ENCODE measurements around the gene NSUN3.

Gene NSUN3

DNA sequence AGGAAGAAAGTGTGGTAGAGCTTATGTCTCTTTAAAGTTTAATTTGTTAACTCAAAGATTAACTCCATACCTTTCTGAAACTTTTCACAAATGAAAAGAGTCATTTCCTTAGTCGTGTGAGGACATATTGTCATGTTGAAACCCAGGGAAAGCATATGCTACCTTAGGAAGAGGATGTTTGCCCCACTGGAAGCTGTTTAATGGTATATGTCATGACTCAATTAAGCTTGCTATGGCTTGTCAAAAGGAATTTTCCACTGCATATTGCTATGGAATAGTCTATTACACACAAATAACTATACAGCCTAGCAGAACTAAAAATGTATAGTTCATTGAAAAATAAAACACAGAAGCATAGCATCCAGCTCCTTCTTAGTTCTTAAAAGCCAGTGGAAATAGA, 69.9 kb downstream of the NSUN3 start:
- Histone ChIP-seq H3K36me3 (peaks cover 2% of the 10 kb centered on the region), H3K27me3 (no peaks in the 10 kb centered on the region), H3K4me1 (ENCODE audit: control insufficient read depth in 1 of 2, insufficient read depth in 1 of 2, low read depth in 1 of 2, low read length in 1 of 2) (no peaks in the 10 kb centered on the region), H3K9me3 (no peaks in the 10 kb centered on the region), H3K4me3 (ENCODE audit: low read depth in 1 of 2, low read length in 1 of 2) (no peak overlapping the region), H3K27ac (no peak overlapping the region)
- TF ChIP-seq, protein P1, sequence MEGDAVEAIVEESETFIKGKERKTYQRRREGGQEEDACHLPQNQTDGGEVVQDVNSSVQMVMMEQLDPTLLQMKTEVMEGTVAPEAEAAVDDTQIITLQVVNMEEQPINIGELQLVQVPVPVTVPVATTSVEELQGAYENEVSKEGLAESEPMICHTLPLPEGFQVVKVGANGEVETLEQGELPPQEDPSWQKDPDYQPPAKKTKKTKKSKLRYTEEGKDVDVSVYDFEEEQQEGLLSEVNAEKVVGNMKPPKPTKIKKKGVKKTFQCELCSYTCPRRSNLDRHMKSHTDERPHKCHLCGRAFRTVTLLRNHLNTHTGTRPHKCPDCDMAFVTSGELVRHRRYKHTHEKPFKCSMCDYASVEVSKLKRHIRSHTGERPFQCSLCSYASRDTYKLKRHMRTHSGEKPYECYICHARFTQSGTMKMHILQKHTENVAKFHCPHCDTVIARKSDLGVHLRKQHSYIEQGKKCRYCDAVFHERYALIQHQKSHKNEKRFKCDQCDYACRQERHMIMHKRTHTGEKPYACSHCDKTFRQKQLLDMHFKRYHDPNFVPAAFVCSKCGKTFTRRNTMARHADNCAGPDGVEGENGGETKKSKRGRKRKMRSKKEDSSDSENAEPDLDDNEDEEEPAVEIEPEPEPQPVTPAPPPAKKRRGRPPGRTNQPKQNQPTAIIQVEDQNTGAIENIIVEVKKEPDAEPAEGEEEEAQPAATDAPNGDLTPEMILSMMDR (IDR thresholded peaks at IDR 0.05): no peak

DNA sequence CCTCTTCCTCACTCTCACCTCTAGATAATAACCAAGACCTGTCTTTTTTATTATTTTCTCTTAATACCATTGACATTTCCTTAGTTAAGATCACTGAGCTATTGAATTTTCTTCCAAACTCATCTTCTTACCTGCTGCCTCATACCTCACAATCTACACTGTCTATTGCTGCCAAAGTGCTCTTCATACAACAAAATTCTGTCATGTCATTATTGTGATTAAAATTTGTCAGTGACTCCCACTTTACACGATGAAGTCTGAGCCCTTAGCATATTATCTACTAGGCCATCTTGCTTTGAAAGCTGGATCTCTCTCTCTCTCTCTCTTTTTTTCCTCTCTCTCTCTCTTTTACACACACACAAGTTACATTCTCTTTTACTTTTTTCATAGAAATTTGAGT, 73.3 kb downstream of the NSUN3 start:
- Histone ChIP-seq H3K4me3 (ENCODE audit: low read depth in 1 of 2, low read length in 1 of 2) (no peak overlapping the region), H3K27me3 (no peaks in the 10 kb centered on the region)
- TF ChIP-seq, protein P1 (IDR thresholded peaks at IDR 0.05): no peak

DNA sequence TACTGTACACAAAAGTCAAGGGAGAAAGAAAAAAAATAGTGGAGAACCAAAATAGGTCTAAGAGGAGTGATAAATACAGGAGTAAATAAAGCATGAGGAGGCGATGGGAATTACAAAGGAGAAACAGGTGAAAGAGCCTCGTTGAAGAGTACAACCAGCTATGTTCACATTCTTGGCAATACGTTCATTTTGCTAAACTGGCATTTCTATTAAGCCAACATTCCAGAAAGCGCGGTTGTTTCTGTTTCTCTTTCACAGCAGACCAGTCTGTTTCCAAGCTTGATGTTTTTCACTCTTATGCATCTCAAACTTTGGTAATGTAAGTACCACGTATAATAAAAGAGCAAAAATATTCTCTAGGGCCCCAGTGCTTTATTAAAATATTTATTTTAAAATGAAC, 74.5 kb downstream of the NSUN3 start:
- no peaks in the 10 kb centered on the region for H3K36me3 ChIP-seq
- no peak overlapping the region for H3K27ac ChIP-seq
- no peaks in the 10 kb centered on the region for H3K9me3 ChIP-seq
- no peaks in the 10 kb centered on the region for H3K27me3 ChIP-seq
- no peak overlapping the region for H3K4me3 ChIP-seq (ENCODE audit: low read depth in 1 of 2, low read length in 1 of 2)
- TF ChIP-seq, protein P1 (IDR thresholded peaks at IDR 0.05): no peak
- no peaks in the 10 kb centered on the region for H3K4me1 ChIP-seq (ENCODE audit: control insufficient read depth in 1 of 2, insufficient read depth in 1 of 2, low read depth in 1 of 2, low read length in 1 of 2)

More for the DNA sequence above, 73.3 kb downstream of the NSUN3 start:
- Histone ChIP-seq H3K36me3 (no peaks in the 10 kb centered on the region), H3K4me1 (ENCODE audit: control insufficient read depth in 1 of 2, insufficient read depth in 1 of 2, low read depth in 1 of 2, low read length in 1 of 2) (no peaks in the 10 kb centered on the region), H3K27ac (no peak overlapping the region), H3K9me3 (no peaks in the 10 kb centered on the region)

DNA sequence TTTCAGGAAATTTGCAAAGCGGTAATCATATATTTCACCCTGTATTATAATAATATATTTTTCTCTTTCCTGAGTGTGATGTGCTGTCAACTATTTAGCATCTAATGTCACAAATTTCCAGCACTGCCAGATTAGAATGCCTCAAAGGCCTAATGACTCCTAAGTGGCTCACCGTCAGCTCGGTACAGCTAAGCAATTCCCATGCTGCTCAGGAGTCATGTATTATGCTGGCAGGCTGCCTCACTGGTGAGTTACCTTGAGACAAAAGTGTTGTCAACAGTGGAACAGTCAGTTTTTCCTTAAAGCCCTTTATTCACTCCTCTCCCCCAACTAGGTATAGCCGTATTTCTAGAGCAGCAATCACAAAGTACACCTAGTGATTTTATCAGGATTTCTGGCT, 83.6 kb downstream of the NSUN3 start:
- TF ChIP-seq, protein P1 (IDR thresholded peaks at IDR 0.05): no peak
- Histone ChIP-seq H3K27ac (no peak overlapping the region), H3K27me3 (no peaks in the 10 kb centered on the region), H3K4me3 (ENCODE audit: low read depth in 1 of 2, low read length in 1 of 2) (no peak overlapping the region), H3K36me3 (no peaks in the 10 kb centered on the region), H3K4me1 (ENCODE audit: control insufficient read depth in 1 of 2, insufficient read depth in 1 of 2, low read depth in 1 of 2, low read length in 1 of 2) (no peaks in the 10 kb centered on the region), H3K9me3 (no peaks in the 10 kb centered on the region)

DNA sequence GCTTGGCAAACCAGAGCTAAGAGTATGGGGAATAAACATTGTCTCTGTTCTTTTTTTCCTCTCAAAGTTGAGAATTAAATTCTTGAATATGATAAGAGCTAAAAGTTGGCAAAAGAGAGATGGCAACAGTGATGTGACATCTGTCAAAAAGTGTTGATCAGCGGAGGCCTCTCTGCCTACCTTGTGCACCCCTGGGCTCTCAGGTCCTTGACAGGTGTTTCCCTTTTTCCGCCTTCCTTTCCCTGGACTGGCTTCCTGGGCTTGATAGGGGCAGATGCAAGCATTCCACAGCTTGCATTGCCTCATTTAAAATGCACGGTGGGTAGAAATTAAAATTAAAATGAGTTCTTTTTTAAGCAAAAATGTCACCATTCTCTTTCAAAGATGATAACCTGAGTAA, 84.2 kb downstream of the NSUN3 start:
- Histone ChIP-seq H3K27me3 (no peaks in the 10 kb centered on the region), H3K4me3 (ENCODE audit: low read depth in 1 of 2, low read length in 1 of 2) (no peak overlapping the region), H3K9me3 (no peaks in the 10 kb centered on the region), H3K27ac (no peak overlapping the region), H3K36me3 (no peaks in the 10 kb centered on the region), H3K4me1 (ENCODE audit: control insufficient read depth in 1 of 2, insufficient read depth in 1 of 2, low read depth in 1 of 2, low read length in 1 of 2) (no peaks in the 10 kb centered on the region)
- TF ChIP-seq, protein P1 (IDR thresholded peaks at IDR 0.05): no peak

DNA sequence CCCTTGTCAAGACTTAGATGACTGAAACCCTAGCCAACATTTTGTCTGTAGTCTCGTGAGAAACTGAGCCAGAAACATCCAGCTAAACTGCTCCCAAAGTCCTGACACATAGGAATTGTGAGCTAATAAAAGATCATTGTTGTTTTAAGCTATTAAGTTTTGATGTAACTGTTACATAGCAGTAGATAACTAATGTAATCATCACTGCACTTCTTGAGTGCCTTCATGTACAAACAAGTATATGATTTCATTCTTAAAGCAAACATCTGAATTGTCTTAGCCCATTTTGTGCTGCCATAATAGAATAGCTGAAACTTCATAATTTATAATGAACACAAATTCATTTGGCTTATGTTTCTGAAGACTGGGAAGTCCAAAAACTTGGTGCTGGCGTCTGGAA, 87.3 kb downstream of the NSUN3 start:
- TF ChIP-seq, protein P1 (IDR thresholded peaks at IDR 0.05): no peak
- no peak overlapping the region for H3K4me3 ChIP-seq (ENCODE audit: low read depth in 1 of 2, low read length in 1 of 2)
- H3K36me3 ChIP-seq: no peaks in the 10 kb centered on the region
- H3K27ac ChIP-seq: no peak overlapping the region
- H3K4me1 ChIP-seq (ENCODE audit: control insufficient read depth in 1 of 2, insufficient read depth in 1 of 2, low read depth in 1 of 2, low read length in 1 of 2): no peaks in the 10 kb centered on the region
- H3K9me3 ChIP-seq: no peaks in the 10 kb centered on the region
- no peaks in the 10 kb centered on the region for H3K27me3 ChIP-seq
